IMR-90 (cell line): ENCODE measurements around the gene MOB1A. TPM values are rescaled to one million over a fixed set of nuclear protein-coding genes. Genes with fewer than 3 reads are reported as not detected.

Experiments used
- ATAC-seq: fragments of 200-7000 bp; cut with Tn5 transposase; 2 replicates; pipeline ENCODE4 v1.9.1; 2020; ENCODE audit warnings: low read depth, mild to moderate bottlenecking, moderate library complexity
- BruUV-seq: library from RNA; stranded (reverse); fragments of 400-500 nt; replicated peaks from 2 replicates; lab custom pipeline; 2021; lab: Mats Ljungman, UMichigan
- CTCF ChIA-PET: fragments of 300-600 bp; formaldehyde crosslinking; extraction: SDS; loops from one replicate; lab custom pipeline; 2021; ENCODE audit warnings: antibody characterized with exemption; lab: Yijun Ruan, JAX
- POLR2A ChIA-PET: fragments of 300-600 bp; sonication (Branson Sonifier 250); formaldehyde crosslinking; loops from one replicate; lab custom pipeline; 2022; ENCODE audit warnings: antibody characterized with exemption; ENCODE audit not compliant: unreplicated experiment; lab: Charles Lee
- DNase-seq: peaks from one replicate; pipeline ENCODE4 v3.0.0; 2013
- H2AFZ ChIP-seq: replicated peaks from 2 replicates; pipeline ENCODE3; 2013; ENCODE audit warnings: low read length, mild to moderate bottlenecking; ENCODE audit not compliant: poor library complexity
- H2AK5ac ChIP-seq: 2 replicates; pipeline ENCODE4 v1.6.1; 2013; ENCODE audit warnings: low read depth, low read length, inconsistent platforms
- H2AK9ac ChIP-seq: replicated peaks from 2 replicates; pipeline ENCODE3; 2013; ENCODE audit warnings: mild to moderate bottlenecking, low read depth, low read length, moderate library complexity; ENCODE audit not compliant: poor library complexity
- H2BK120ac ChIP-seq: 2 replicates; pipeline ENCODE4 v1.6.1; 2013; ENCODE audit warnings: low read depth, low read length, inconsistent platforms
- H2BK15ac ChIP-seq: 3 replicates; pipeline ENCODE4 v1.6.1; 2013; ENCODE audit warnings: low read depth, low read length, inconsistent platforms
- H2BK20ac ChIP-seq: 2 replicates; pipeline ENCODE4 v1.6.1; 2013; ENCODE audit warnings: low read depth, mild to moderate bottlenecking, inconsistent platforms, low read length, moderate library complexity
- H2BK5ac ChIP-seq: 2 replicates; pipeline ENCODE4 v1.6.1; 2013; ENCODE audit warnings: mild to moderate bottlenecking, low read depth, low read length, inconsistent platforms; ENCODE audit not compliant: poor library complexity, severe bottlenecking
- H3K14ac ChIP-seq: replicated peaks from 2 replicates; pipeline ENCODE4 v1.6.1; 2013; ENCODE audit warnings: low read depth, low read length, inconsistent platforms
- H3K18ac ChIP-seq: 2 replicates; pipeline ENCODE4 v1.6.1; 2013; ENCODE audit warnings: low read depth, low read length, control low read depth
- H3K23ac ChIP-seq: 2 replicates; pipeline ENCODE4 v1.6.1; 2013; ENCODE audit warnings: low read depth, low read length, inconsistent platforms
- H3K27ac ChIP-seq: 2 replicates; pipeline ENCODE4 v1.5.1; 2013; ENCODE audit warnings: mild to moderate bottlenecking, control low read depth, low read length; ENCODE audit not compliant: insufficient read depth
- H3K27me3 ChIP-seq: 2 replicates; pipeline ENCODE4 v1.6.1; 2013; ENCODE audit warnings: low read length; ENCODE audit not compliant: control insufficient read depth, insufficient read depth
- H3K36me3 ChIP-seq: 2 replicates; pipeline ENCODE4 v1.6.1; 2013; ENCODE audit warnings: low read length, mixed read lengths; ENCODE audit not compliant: control insufficient read depth, insufficient read depth
- H3K4ac ChIP-seq: 2 replicates; pipeline ENCODE4 v1.6.1; 2013; ENCODE audit warnings: low read depth, low read length, inconsistent platforms
- H3K4me1 ChIP-seq: 2 replicates; pipeline ENCODE4 v1.6.1; 2013; ENCODE audit warnings: low read length, mixed read lengths; ENCODE audit not compliant: control insufficient read depth, insufficient read depth
- H3K4me2 ChIP-seq: 2 replicates; pipeline ENCODE4 v1.6.1; 2013; ENCODE audit warnings: low read depth, mild to moderate bottlenecking, control low read depth, low read length, moderate library complexity
- H3K4me3 ChIP-seq: 2 replicates; pipeline ENCODE4 v1.5.1; 2013; ENCODE audit warnings: low read depth, mild to moderate bottlenecking, control low read depth, low read length, moderate library complexity; ENCODE audit not compliant: insufficient read depth
- H3K56ac ChIP-seq: 2 replicates; pipeline ENCODE4 v1.6.1; 2013; ENCODE audit warnings: low read length, inconsistent platforms; ENCODE audit not compliant: insufficient read depth; ENCODE audit errors: extremely low read depth
- H3K79me1 ChIP-seq, 2 experiments: 2 replicates each; pipeline ENCODE4 v1.6.1; 2013; ENCODE audit warnings: low read length in 2 of 2, inconsistent platforms in 1 of 2, low read depth in 1 of 2
- H3K9ac ChIP-seq: 2 replicates; pipeline ENCODE4 v1.6.1; 2013; ENCODE audit warnings: low read depth, low read length, control low read depth
- H3K9me1 ChIP-seq: 2 replicates; pipeline ENCODE4 v1.6.1; 2013; ENCODE audit warnings: low read length, inconsistent platforms; ENCODE audit not compliant: insufficient read depth
- H3K9me3 ChIP-seq: 2 replicates; pipeline ENCODE4 v1.6.1; 2013; ENCODE audit warnings: low read length; ENCODE audit not compliant: control insufficient read depth, insufficient read depth
- H4K20me1 ChIP-seq: 2 replicates; pipeline ENCODE4 v1.6.1; 2013; ENCODE audit warnings: low read length, inconsistent platforms; ENCODE audit not compliant: insufficient read depth
- H4K5ac ChIP-seq: 2 replicates; pipeline ENCODE4 v1.6.1; 2013; ENCODE audit warnings: mild to moderate bottlenecking, low read depth, low read length, control low read depth
- H4K8ac ChIP-seq, 2 experiments: 2 replicates each; pipeline ENCODE4 v1.6.1; 2013; ENCODE audit warnings: low read depth in 2 of 2, low read length in 2 of 2, control low read depth in 1 of 2, inconsistent platforms in 1 of 2
- H4K91ac ChIP-seq: 2 replicates; pipeline ENCODE4 v1.6.1; 2013; ENCODE audit warnings: low read depth, low read length, inconsistent platforms; ENCODE audit not compliant: insufficient read depth
- BHLHE40 ChIP-seq: fragments of 150-350 bp; IDR thresholded peaks from 2 replicates; pipeline ENCODE4 v1.6.1; 2016; ENCODE audit warnings: mild to moderate bottlenecking, low read depth, low read length
- CEBPB ChIP-seq: IDR thresholded peaks from 2 replicates; pipeline ENCODE4 v1.6.1; 2012; ENCODE audit warnings: low read depth, low read length, improper control_type of control experiment
- CHD1 ChIP-seq: IDR thresholded peaks from 2 replicates; pipeline ENCODE4 v1.6.1; 2012; ENCODE audit warnings: low read depth, low read length, improper control_type of control experiment
- ELK1 ChIP-seq: fragments of 150-350 bp; IDR thresholded peaks from 2 replicates; pipeline ENCODE4 v1.6.1; 2016; ENCODE audit warnings: low read depth, mild to moderate bottlenecking, low read length, moderate library complexity, borderline replicate concordance
- FOS ChIP-seq: fragments of 150-350 bp; IDR thresholded peaks from 2 replicates; pipeline ENCODE4 v1.6.1; 2016; ENCODE audit warnings: low read depth, low read length
- MAZ ChIP-seq: IDR thresholded peaks from 2 replicates; pipeline ENCODE4 v1.6.1; 2012; ENCODE audit warnings: low read depth, mild to moderate bottlenecking, low read length, improper control_type of control experiment, moderate library complexity, borderline replicate concordance
- NFE2L2 ChIP-seq: fragments of 150-350 bp; IDR thresholded peaks from 2 replicates; pipeline ENCODE4 v1.6.1; 2016; ENCODE audit warnings: low read depth, mild to moderate bottlenecking, low read length
- POLR2A ChIP-seq: IDR thresholded peaks from 2 replicates; pipeline ENCODE4 v1.6.1; 2012; ENCODE audit warnings: mild to moderate bottlenecking, low read depth, low read length
- RCOR1 ChIP-seq: IDR thresholded peaks from 2 replicates; pipeline ENCODE4 v1.6.1; 2012; ENCODE audit warnings: mild to moderate bottlenecking, low read length, improper control_type of control experiment; ENCODE audit not compliant: insufficient replicate concordance
- RFX5 ChIP-seq: IDR thresholded peaks from 2 replicates; pipeline ENCODE4 v1.8.0; 2012; ENCODE audit warnings: low read depth, mild to moderate bottlenecking, low read length, moderate library complexity
- USF2 ChIP-seq: fragments of 150-350 bp; IDR thresholded peaks from 2 replicates; pipeline ENCODE4 v1.6.1; 2017; ENCODE audit warnings: mild to moderate bottlenecking, antibody characterized with exemption, low read length, low read depth
- WGBS, 2 experiments: methylation state at CpG; one replicate each; pipeline versions ENCODE4 v1.1.5 to v1.1.7; 2013; ENCODE audit warnings: missing lambda C conversion rate in 2 of 2; ENCODE audit not compliant: insufficient read length in 1 of 2; ENCODE audit errors: extremely low coverage in 2 of 2; 5-methylcytosine and 5-hydroxymethylcytosine counted together
- dilution Hi-C: fragments of 300-500 bp; cut with HindIII; formaldehyde crosslinking; loops from one replicate; pipeline ENCODE4 v1.14.3; 2018; ENCODE audit warnings: low sequenced_read_pairs; ENCODE audit not compliant: unreplicated experiment
- in situ Hi-C: fragments of 300-500 bp; cut with MboI; formaldehyde crosslinking; loops from 3 replicates; pipeline ENCODE4 v1.14.3; 2019; ENCODE audit warnings: low sequenced_read_pairs, inconsistent platforms, mixed read lengths
- intact Hi-C: fragments of 100-400 bp; cut with micrococcal nuclease; formaldehyde crosslinking; loops from 2 replicates; pipeline ENCODE4 v1.10.0; 2022
- polyA plus RNA-seq, 3 experiments: library from polyadenylated mRNA; depleted of rRNA; stranded (reverse); fragments of >200 nt; gene quantifications; 2 replicates each; pipeline ENCODE4 v1.2.3, GENCODE V29; 2012; ENCODE audit warnings: low replicate concordance in 1 of 3
- total RNA-seq: library from RNA; depleted of rRNA; stranded (reverse); fragments of >200 nt; gene quantifications from 2 replicates; pipeline ENCODE4 v1.2.3, GENCODE V29; 2012

The MOB1A gene
- total and polyA plus RNA-seq, 2 of the 4 experiments (the other 2 are of a cell fraction) = 21.0 to 60.8 TPM

GRCh38 chr2:74225698-74226459 is 47.2 kb upstream of the MOB1A start (continued):
- TF ChIP-seq ELK1 = no peak

GRCh38 chr2:74223941-74224770 is 45.5 kb upstream of the MOB1A start:
- in situ Hi-C loops = no loop called here
- Histone ChIP-seq H3K4ac (no peak overlapping the region), H4K8ac (no peak overlapping the region), H4K91ac (no peak overlapping the region), H2BK20ac (no peak overlapping the region), H3K27me3 (no peaks in the 10 kb centered on the region), H3K4me3 (no peak overlapping the region), H2AFZ (no peak overlapping the region), H2BK5ac (no peak overlapping the region), H2BK120ac (no peak overlapping the region), H3K14ac (no peak overlapping the region), H3K23ac (no peak overlapping the region), H3K36me3 (peaks cover 1% of the 10 kb centered on the region; the same call in 1 of the 2 replicates), H4K5ac (no peak overlapping the region), H3K9me3 (no peaks in the 10 kb centered on the region), H3K79me1 (peaks cover 0 to 2% of the 10 kb centered on the region in 2 experiments; a peak in 1 of 4 replicates), H2BK15ac (no peak overlapping the region), H3K4me2 (no peak overlapping the region), H2AK9ac (no peak overlapping the region), H3K18ac (no peak overlapping the region; the same call in 1 of the 2 replicates), H4K20me1 (peaks cover 9% of the 10 kb centered on the region; the same call in 1 of the 2 replicates), H3K9me1 (peaks cover 7% of the 10 kb centered on the region; the same call in 1 of the 2 replicates), H2AK5ac (no peak overlapping the region), H3K9ac (no peak overlapping the region), H3K4me1 (peaks cover 2% of the 10 kb centered on the region; the same call in 1 of the 2 replicates), H3K27ac (no peak overlapping the region), H3K56ac (no peak overlapping the region)
- WGBS, 2 experiments = 87% methylated on average over 3 of the region's 8 CpGs; no CpG with 5 or more reads in 1 of the 2 experiments
- DNase-seq (peak; percentile 21), ATAC-seq (no peak; the same call in 1 of the 2 replicates)
- ChIA-PET POLR2A (no interaction called here), CTCF (no interaction called here)
- BruUV-seq = no TSS peak
- intact Hi-C loops = no loop called here
- dilution Hi-C loops = no loop called here
- no peak for TF ChIP-seq RCOR1
- TF ChIP-seq BHLHE40 = no peak
- no peak for TF ChIP-seq POLR2A
- TF ChIP-seq USF2 = no peak
- no peak for TF ChIP-seq CHD1
- TF ChIP-seq NFE2L2 = no peak
- TF ChIP-seq RFX5 = no peak
- TF ChIP-seq FOS = no peak
- no peak for TF ChIP-seq MAZ
- TF ChIP-seq CEBPB = no peak; the same call in 1 of the 2 replicates
